IMR-90 (cell line): Measurements from ENCODE around the gene SOX5. TPM values are rescaled to one million over a fixed set of nuclear protein-coding genes. Genes with fewer than 3 reads are reported as not detected.

Experiments
- ATAC-seq: fragments of 200-7000 bp; cut with Tn5 transposase; 2 replicates; pipeline ENCODE4 v1.9.1; 2020; ENCODE audit warnings: low read depth, mild to moderate bottlenecking, moderate library complexity
- BruUV-seq: library from RNA; stranded (reverse); fragments of 400-500 nt; replicated peaks from 2 replicates; lab custom pipeline; 2021; lab: Mats Ljungman, UMichigan
- CTCF ChIA-PET: fragments of 300-600 bp; formaldehyde crosslinking; extraction: SDS; loops from one replicate; lab custom pipeline; 2021; ENCODE audit warnings: antibody characterized with exemption; lab: Yijun Ruan, JAX
- POLR2A ChIA-PET: fragments of 300-600 bp; sonication (Branson Sonifier 250); formaldehyde crosslinking; loops from one replicate; lab custom pipeline; 2022; ENCODE audit warnings: antibody characterized with exemption; ENCODE audit not compliant: unreplicated experiment; lab: Charles Lee
- DNase-seq: peaks from one replicate; pipeline ENCODE4 v3.0.0; 2013
- H2AFZ ChIP-seq: replicated peaks from 2 replicates; pipeline ENCODE3; 2013; ENCODE audit warnings: low read length, mild to moderate bottlenecking; ENCODE audit not compliant: poor library complexity
- H2AK5ac ChIP-seq: 2 replicates; pipeline ENCODE4 v1.6.1; 2013; ENCODE audit warnings: low read depth, low read length, inconsistent platforms
- H2AK9ac ChIP-seq: replicated peaks from 2 replicates; pipeline ENCODE3; 2013; ENCODE audit warnings: mild to moderate bottlenecking, low read depth, low read length, moderate library complexity; ENCODE audit not compliant: poor library complexity
- H2BK120ac ChIP-seq: 2 replicates; pipeline ENCODE4 v1.6.1; 2013; ENCODE audit warnings: low read depth, low read length, inconsistent platforms
- H2BK15ac ChIP-seq: 3 replicates; pipeline ENCODE4 v1.6.1; 2013; ENCODE audit warnings: low read depth, low read length, inconsistent platforms
- H2BK20ac ChIP-seq: 2 replicates; pipeline ENCODE4 v1.6.1; 2013; ENCODE audit warnings: low read depth, mild to moderate bottlenecking, inconsistent platforms, low read length, moderate library complexity
- H2BK5ac ChIP-seq: 2 replicates; pipeline ENCODE4 v1.6.1; 2013; ENCODE audit warnings: mild to moderate bottlenecking, low read depth, low read length, inconsistent platforms; ENCODE audit not compliant: poor library complexity, severe bottlenecking
- H3K14ac ChIP-seq: replicated peaks from 2 replicates; pipeline ENCODE4 v1.6.1; 2013; ENCODE audit warnings: low read depth, low read length, inconsistent platforms
- H3K18ac ChIP-seq: 2 replicates; pipeline ENCODE4 v1.6.1; 2013; ENCODE audit warnings: low read depth, low read length, control low read depth
- H3K23ac ChIP-seq: 2 replicates; pipeline ENCODE4 v1.6.1; 2013; ENCODE audit warnings: low read depth, low read length, inconsistent platforms
- H3K27ac ChIP-seq: 2 replicates; pipeline ENCODE4 v1.5.1; 2013; ENCODE audit warnings: mild to moderate bottlenecking, control low read depth, low read length; ENCODE audit not compliant: insufficient read depth
- H3K27me3 ChIP-seq: 2 replicates; pipeline ENCODE4 v1.6.1; 2013; ENCODE audit warnings: low read length; ENCODE audit not compliant: control insufficient read depth, insufficient read depth
- H3K36me3 ChIP-seq: 2 replicates; pipeline ENCODE4 v1.6.1; 2013; ENCODE audit warnings: low read length, mixed read lengths; ENCODE audit not compliant: control insufficient read depth, insufficient read depth
- H3K4ac ChIP-seq: 2 replicates; pipeline ENCODE4 v1.6.1; 2013; ENCODE audit warnings: low read depth, low read length, inconsistent platforms
- H3K4me1 ChIP-seq: 2 replicates; pipeline ENCODE4 v1.6.1; 2013; ENCODE audit warnings: low read length, mixed read lengths; ENCODE audit not compliant: control insufficient read depth, insufficient read depth
- H3K4me2 ChIP-seq: 2 replicates; pipeline ENCODE4 v1.6.1; 2013; ENCODE audit warnings: low read depth, mild to moderate bottlenecking, control low read depth, low read length, moderate library complexity
- H3K4me3 ChIP-seq: 2 replicates; pipeline ENCODE4 v1.5.1; 2013; ENCODE audit warnings: low read depth, mild to moderate bottlenecking, control low read depth, low read length, moderate library complexity; ENCODE audit not compliant: insufficient read depth
- H3K56ac ChIP-seq: 2 replicates; pipeline ENCODE4 v1.6.1; 2013; ENCODE audit warnings: low read length, inconsistent platforms; ENCODE audit not compliant: insufficient read depth; ENCODE audit errors: extremely low read depth
- H3K79me1 ChIP-seq, 2 experiments: 2 replicates each; pipeline ENCODE4 v1.6.1; 2013; ENCODE audit warnings: low read length in 2 of 2, inconsistent platforms in 1 of 2, low read depth in 1 of 2
- H3K9ac ChIP-seq: 2 replicates; pipeline ENCODE4 v1.6.1; 2013; ENCODE audit warnings: low read depth, low read length, control low read depth
- H3K9me1 ChIP-seq: 2 replicates; pipeline ENCODE4 v1.6.1; 2013; ENCODE audit warnings: low read length, inconsistent platforms; ENCODE audit not compliant: insufficient read depth
- H3K9me3 ChIP-seq: 2 replicates; pipeline ENCODE4 v1.6.1; 2013; ENCODE audit warnings: low read length; ENCODE audit not compliant: control insufficient read depth, insufficient read depth
- H4K20me1 ChIP-seq: 2 replicates; pipeline ENCODE4 v1.6.1; 2013; ENCODE audit warnings: low read length, inconsistent platforms; ENCODE audit not compliant: insufficient read depth
- H4K5ac ChIP-seq: 2 replicates; pipeline ENCODE4 v1.6.1; 2013; ENCODE audit warnings: mild to moderate bottlenecking, low read depth, low read length, control low read depth
- H4K8ac ChIP-seq, 2 experiments: 2 replicates each; pipeline ENCODE4 v1.6.1; 2013; ENCODE audit warnings: low read depth in 2 of 2, low read length in 2 of 2, control low read depth in 1 of 2, inconsistent platforms in 1 of 2
- H4K91ac ChIP-seq: 2 replicates; pipeline ENCODE4 v1.6.1; 2013; ENCODE audit warnings: low read depth, low read length, inconsistent platforms; ENCODE audit not compliant: insufficient read depth
- BHLHE40 ChIP-seq: fragments of 150-350 bp; IDR thresholded peaks from 2 replicates; pipeline ENCODE4 v1.6.1; 2016; ENCODE audit warnings: mild to moderate bottlenecking, low read depth, low read length
- CEBPB ChIP-seq: IDR thresholded peaks from 2 replicates; pipeline ENCODE4 v1.6.1; 2012; ENCODE audit warnings: low read depth, low read length, improper control_type of control experiment
- CHD1 ChIP-seq: IDR thresholded peaks from 2 replicates; pipeline ENCODE4 v1.6.1; 2012; ENCODE audit warnings: low read depth, low read length, improper control_type of control experiment
- CTCF ChIP-seq: conservative IDR thresholded peaks from 2 replicates; pipeline ENCODE4 v1.5.1; 2012; ENCODE audit warnings: mild to moderate bottlenecking, low read depth, low read length, improper control_type of control experiment
- FOS ChIP-seq: fragments of 150-350 bp; IDR thresholded peaks from 2 replicates; pipeline ENCODE4 v1.6.1; 2016; ENCODE audit warnings: low read depth, low read length
- MAFK ChIP-seq: IDR thresholded peaks from 2 replicates; pipeline ENCODE4 v1.6.1; 2012; ENCODE audit warnings: low read depth, low read length, improper control_type of control experiment
- MAZ ChIP-seq: IDR thresholded peaks from 2 replicates; pipeline ENCODE4 v1.6.1; 2012; ENCODE audit warnings: low read depth, mild to moderate bottlenecking, low read length, improper control_type of control experiment, moderate library complexity, borderline replicate concordance
- MXI1 ChIP-seq: IDR thresholded peaks from 2 replicates; pipeline ENCODE4 v1.6.1; 2012; ENCODE audit warnings: low read depth, mild to moderate bottlenecking, low read length, moderate library complexity, borderline replicate concordance
- NFE2L2 ChIP-seq: fragments of 150-350 bp; IDR thresholded peaks from 2 replicates; pipeline ENCODE4 v1.6.1; 2016; ENCODE audit warnings: low read depth, mild to moderate bottlenecking, low read length
- POLR2A ChIP-seq: IDR thresholded peaks from 2 replicates; pipeline ENCODE4 v1.6.1; 2012; ENCODE audit warnings: mild to moderate bottlenecking, low read depth, low read length
- RAD21 ChIP-seq: IDR thresholded peaks from 2 replicates; pipeline ENCODE4 v1.6.1; 2012; ENCODE audit warnings: low read length, improper control_type of control experiment
- RCOR1 ChIP-seq: IDR thresholded peaks from 2 replicates; pipeline ENCODE4 v1.6.1; 2012; ENCODE audit warnings: mild to moderate bottlenecking, low read length, improper control_type of control experiment; ENCODE audit not compliant: insufficient replicate concordance
- RFX5 ChIP-seq: IDR thresholded peaks from 2 replicates; pipeline ENCODE4 v1.8.0; 2012; ENCODE audit warnings: low read depth, mild to moderate bottlenecking, low read length, moderate library complexity
- SMC3 ChIP-seq: fragments of 150-350 bp; IDR thresholded peaks from 2 replicates; pipeline ENCODE4 v1.6.1; 2016; ENCODE audit warnings: low read depth, mild to moderate bottlenecking, antibody characterized with exemption, low read length, moderate library complexity
- USF2 ChIP-seq: fragments of 150-350 bp; IDR thresholded peaks from 2 replicates; pipeline ENCODE4 v1.6.1; 2017; ENCODE audit warnings: mild to moderate bottlenecking, antibody characterized with exemption, low read length, low read depth
- WGBS, 2 experiments: methylation state at CpG; one replicate each; pipeline versions ENCODE4 v1.1.5 to v1.1.7; 2013; ENCODE audit warnings: missing lambda C conversion rate in 2 of 2; ENCODE audit not compliant: insufficient read length in 1 of 2; ENCODE audit errors: extremely low coverage in 2 of 2; 5-methylcytosine and 5-hydroxymethylcytosine counted together
- dilution Hi-C: fragments of 300-500 bp; cut with HindIII; formaldehyde crosslinking; loops from one replicate; pipeline ENCODE4 v1.14.3; 2018; ENCODE audit warnings: low sequenced_read_pairs; ENCODE audit not compliant: unreplicated experiment
- in situ Hi-C: fragments of 300-500 bp; cut with MboI; formaldehyde crosslinking; loops from 3 replicates; pipeline ENCODE4 v1.14.3; 2019; ENCODE audit warnings: low sequenced_read_pairs, inconsistent platforms, mixed read lengths
- intact Hi-C: fragments of 100-400 bp; cut with micrococcal nuclease; formaldehyde crosslinking; loops from 2 replicates; pipeline ENCODE4 v1.10.0; 2022
- polyA plus RNA-seq, 3 experiments: library from polyadenylated mRNA; depleted of rRNA; stranded (reverse); fragments of >200 nt; gene quantifications; 2 replicates each; pipeline ENCODE4 v1.2.3, GENCODE V29; 2012; ENCODE audit warnings: low replicate concordance in 1 of 3
- total RNA-seq: library from RNA; depleted of rRNA; stranded (reverse); fragments of >200 nt; gene quantifications from 2 replicates; pipeline ENCODE4 v1.2.3, GENCODE V29; 2012
- TF ChIP-seq, protein P1 (sequence below): fragments of 150-350 bp; IDR thresholded peaks from 2 replicates; pipeline ENCODE4 v1.6.1; 2016; ENCODE audit warnings: low read depth, mild to moderate bottlenecking, low read length, moderate library complexity, borderline replicate concordance

Gene SOX5
- total and polyA plus RNA-seq, 2 of the 4 experiments (the other 2 are of a cell fraction): 1.1 to 13.1 TPM

DNA sequence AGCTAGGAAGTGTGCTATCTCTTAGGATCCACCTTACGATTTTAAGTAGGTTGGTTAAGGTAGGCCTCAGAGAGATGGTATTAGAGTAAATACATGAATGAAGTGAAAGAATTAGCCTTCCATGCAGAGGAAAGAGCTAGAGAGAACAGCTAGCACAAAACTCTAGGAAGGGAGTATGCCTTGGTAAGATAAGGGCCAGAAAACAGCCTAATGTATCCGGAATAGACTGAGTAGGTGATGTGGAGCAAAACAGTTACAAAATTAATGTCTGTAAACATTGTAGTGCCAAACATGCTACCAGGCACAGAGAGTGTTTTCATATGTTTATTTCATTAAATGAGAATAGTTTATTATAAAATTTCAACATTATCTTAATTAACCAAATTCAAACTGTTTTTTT, 315.1 kb downstream of the SOX5 start:
- no peak overlapping the region for H4K8ac ChIP-seq
- H3K9me3 ChIP-seq: no peaks in the 10 kb centered on the region
- H2BK5ac ChIP-seq: no peak overlapping the region
- ChIA-PET CTCF (no interaction called here), POLR2A (no interaction called here)
- ATAC-seq: no peak
- no peak for DNase-seq
- no peak overlapping the region for H2AK5ac ChIP-seq
- H3K4ac ChIP-seq: no peak overlapping the region
- no peak overlapping the region for H3K23ac ChIP-seq
- no peaks in the 10 kb centered on the region for H4K20me1 ChIP-seq
- H3K4me2 ChIP-seq: no peak overlapping the region
- no peaks in the 10 kb centered on the region for H3K9me1 ChIP-seq
- no peak overlapping the region for H2BK20ac ChIP-seq
- WGBS, 2 experiments: 88% methylated on average over 1 of the region's 2 CpGs; no CpG with 5 or more reads in 1 of the 2 experiments
- dilution Hi-C loops (no loop called here), in situ Hi-C loops (no loop called here), intact Hi-C loops (no loop called here)
- H3K27ac ChIP-seq: no peak overlapping the region
- H3K9ac ChIP-seq: no peak overlapping the region
- H2BK15ac ChIP-seq: no peak overlapping the region
- H2BK120ac ChIP-seq: no peak overlapping the region
- no peaks in the 10 kb centered on the region for H3K27me3 ChIP-seq
- no peak overlapping the region for H2AK9ac ChIP-seq
- no peak overlapping the region for H3K18ac ChIP-seq
- no peaks in the 10 kb centered on the region for H3K36me3 ChIP-seq
- no peak overlapping the region for H4K91ac ChIP-seq
- no peak overlapping the region for H3K4me3 ChIP-seq
- BruUV-seq: no TSS peak
- no peak overlapping the region for H2AFZ ChIP-seq
- no peak for TF ChIP-seq CHD1
- no peak for TF ChIP-seq MAZ
- TF ChIP-seq, protein P1, sequence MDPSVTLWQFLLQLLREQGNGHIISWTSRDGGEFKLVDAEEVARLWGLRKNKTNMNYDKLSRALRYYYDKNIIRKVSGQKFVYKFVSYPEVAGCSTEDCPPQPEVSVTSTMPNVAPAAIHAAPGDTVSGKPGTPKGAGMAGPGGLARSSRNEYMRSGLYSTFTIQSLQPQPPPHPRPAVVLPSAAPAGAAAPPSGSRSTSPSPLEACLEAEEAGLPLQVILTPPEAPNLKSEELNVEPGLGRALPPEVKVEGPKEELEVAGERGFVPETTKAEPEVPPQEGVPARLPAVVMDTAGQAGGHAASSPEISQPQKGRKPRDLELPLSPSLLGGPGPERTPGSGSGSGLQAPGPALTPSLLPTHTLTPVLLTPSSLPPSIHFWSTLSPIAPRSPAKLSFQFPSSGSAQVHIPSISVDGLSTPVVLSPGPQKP: no peak
- no peak for TF ChIP-seq BHLHE40
- TF ChIP-seq CEBPB: no peak
- no peak for TF ChIP-seq POLR2A
- TF ChIP-seq RAD21: no peak
- no peak for TF ChIP-seq NFE2L2
- no peak for TF ChIP-seq MAFK
- no peak for TF ChIP-seq USF2
- no peak for TF ChIP-seq FOS
- TF ChIP-seq MXI1: no peak
- TF ChIP-seq CTCF: no peak
- no peak for TF ChIP-seq SMC3
- no peak for TF ChIP-seq RFX5
- no peak for TF ChIP-seq RCOR1
- no peak overlapping the region for H3K14ac ChIP-seq
- H3K79me1 ChIP-seq: no peaks in the 10 kb centered on the region
- H4K5ac ChIP-seq: no peak overlapping the region
- no peak overlapping the region for H3K56ac ChIP-seq
- no peaks in the 10 kb centered on the region for H3K4me1 ChIP-seq
